AG20443 (cell line): ENCODE measurements around the gene H2BK1.

Source experiments
- DNase-seq: peaks from one replicate; pipeline ENCODE4 v3.0.0; 2012; ENCODE audit warnings: low spot score, mixed read lengths

The H2BK1 gene

GRCh38 chr7:151232091-151232916, 22.0 kb upstream of the H2BK1 start, which contains the start of gene CHPF2:
CHPF2 (plus strand) TSS chr7:151232483; CDS start chr7:151234012, 1,529 bp downstream.
- DNase-seq = peak; percentile 96

GRCh38 chr7:151231080-151231479, 20.8 kb upstream of the H2BK1 start:
- no peak for DNase-seq

GRCh38 chr7:151229249-151229648, 19.0 kb upstream of the H2BK1 start:
- DNase-seq = no peak

GRCh38 chr7:151228024-151228866, 18.0 kb upstream of the H2BK1 start:
- no peak for DNase-seq

GRCh38 chr7:151226875-151227782, 16.8 kb upstream of the H2BK1 start, which contains the start of gene ABCF2:
ABCF2 (minus strand) TSS chr7:151227205; CDS start chr7:151226458, 747 bp downstream.
- DNase-seq = peak; percentile 99

- DNase-seq = no peak
These were observed 16.2 kb upstream of the H2BK1 start for GRCh38 chr7:151226560-151226874.

GRCh38 chr7:151225948-151226510, 15.7 kb upstream of the H2BK1 start:
- no peak for DNase-seq

- no peak for DNase-seq
These were observed 13.4 kb upstream of the H2BK1 start for GRCh38 chr7:151223728-151224127.

- no peak for DNase-seq
These were observed 7.9 kb upstream of the H2BK1 start for GRCh38 chr7:151218170-151218569.

- DNase-seq = no peak
These were observed 5.1 kb upstream of the H2BK1 start for GRCh38 chr7:151215396-151215795.

- DNase-seq = no peak
These were observed 3.5 kb upstream of the H2BK1 start for GRCh38 chr7:151213826-151214225.

- no peak for DNase-seq
These were observed 2.3 kb upstream of the H2BK1 start for GRCh38 chr7:151212626-151213025.

- DNase-seq = no peak
These were observed 976 bp upstream of the H2BK1 start for GRCh38 chr7:151211155-151211772.

- DNase-seq = no peak
These were observed 700 bp downstream of the H2BK1 start for GRCh38 chr7:151209588-151209987.

GRCh38 chr7:151208253-151208862, 1.9 kb downstream of the H2BK1 start:
- no peak for DNase-seq

GRCh38 chr7:151207804-151208203, 2.5 kb downstream of the H2BK1 start:
- DNase-seq = no peak

GRCh38 chr7:151207315-151207714, 3.0 kb downstream of the H2BK1 start:
- DNase-seq = no peak

GRCh38 chr7:151206914-151207313, 3.4 kb downstream of the H2BK1 start:
- no peak for DNase-seq

- DNase-seq = no peak
These were observed 4.6 kb downstream of the H2BK1 start for GRCh38 chr7:151205730-151206129.

- DNase-seq = no peak
These were observed 5.8 kb downstream of the H2BK1 start for GRCh38 chr7:151204383-151205032.
